Endothelial cell of umbilical vein (primary cell): ENCODE results near the gene EXO5. TPM values are rescaled to one million over a fixed set of nuclear protein-coding genes. Genes with fewer than 3 reads are reported as not detected.

Experiments used
- BruUV-seq: library from RNA; stranded (reverse); fragments of 400-500 nt; replicated peaks from 2 replicates; lab custom pipeline; 2021; lab: Mats Ljungman, UMichigan
- CTCF ChIA-PET: fragments of 300-600, 350-600 bp; sonication (Branson Sonifier 250); formaldehyde crosslinking; loops from one replicate; lab custom pipeline; 2021; ENCODE audit warnings: antibody characterized with exemption, inconsistent platforms; lab: Charles Lee
- POLR2A ChIA-PET: fragments of 300-600, 350-600 bp; sonication (Branson Sonifier 250); formaldehyde crosslinking; loops from one replicate; lab custom pipeline; 2021; ENCODE audit warnings: antibody characterized with exemption, inconsistent platforms; lab: Charles Lee
- DNase-seq: peaks from one replicate; pipeline ENCODE4 v3.0.0-alpha.2; 2011; ENCODE audit warnings: low read depth, low spot score
- FAIRE-seq: peaks from 2 replicates; lab custom pipeline; 2011; peaks lifted over from hg19 to GRCh38; lab: Jason Lieb, UNC
- H2AFZ ChIP-seq: 2 replicates; pipeline ENCODE4 v1.6.0; 2012; ENCODE audit warnings: low read depth, low read length, control low read depth, inconsistent platforms
- H3K27ac ChIP-seq: 2 replicates; pipeline ENCODE4 v1.5.1; 2011; ENCODE audit warnings: low read depth, mild to moderate bottlenecking, control low read depth, low read length, moderate library complexity; ENCODE audit not compliant: insufficient read depth
- H3K27me3 ChIP-seq, 2 experiments: 2 replicates each; pipeline versions ENCODE4 v1.6.0 to v1.6.1; 2011; ENCODE audit warnings: low read length in 2 of 2, mixed read lengths in 1 of 2; ENCODE audit not compliant: control insufficient read depth in 2 of 2, insufficient read depth in 2 of 2
- H3K36me3 ChIP-seq, 2 experiments: 2 replicates in 1 of 2; 3 replicates in 1 of 2; pipeline ENCODE4 v1.5.1; 2011; ENCODE audit warnings: low read length in 2 of 2, mild to moderate bottlenecking in 1 of 2, moderate library complexity in 1 of 2; ENCODE audit not compliant: control insufficient read depth in 2 of 2, insufficient read depth in 2 of 2; ENCODE audit errors: extremely low read depth in 1 of 2
- H3K4me1 ChIP-seq: 3 replicates; pipeline ENCODE4 v1.5.1; 2011; ENCODE audit warnings: mild to moderate bottlenecking, low read length; ENCODE audit not compliant: control insufficient read depth, insufficient read depth; ENCODE audit errors: extremely low read depth
- H3K4me2 ChIP-seq: 2 replicates; pipeline ENCODE4 v1.6.1; 2011; ENCODE audit warnings: low read length, control low read depth, mixed read lengths; ENCODE audit not compliant: insufficient read depth
- H3K4me3 ChIP-seq, 3 experiments: fragments of 200-600 bp in 1 of 3; sonication (generic), shearing (Covaris generic) in 1 of 3; replicated peaks in 1 of 3; 2 replicates each; pipeline ENCODE4 v1.5.1; 2011 to 2016; ENCODE audit warnings: control low read depth in 3 of 3, low read length in 3 of 3, mild to moderate bottlenecking in 2 of 3, inconsistent platforms in 1 of 3, low read depth in 1 of 3, moderate library complexity in 1 of 3; ENCODE audit not compliant: insufficient read depth in 1 of 3
- H3K79me2 ChIP-seq: 2 replicates; pipeline ENCODE4 v1.6.0; 2012; ENCODE audit warnings: low read length, inconsistent platforms; ENCODE audit not compliant: control insufficient read depth, insufficient read depth
- H3K9ac ChIP-seq: replicated peaks from 2 replicates; pipeline ENCODE3; 2011; ENCODE audit warnings: low read length, control low read depth; ENCODE audit not compliant: insufficient read depth; ENCODE audit errors: extremely low read depth
- H3K9me1 ChIP-seq: replicated peaks from 3 replicates; pipeline ENCODE4 v1.6.0; 2011; ENCODE audit warnings: mild to moderate bottlenecking, low read length; ENCODE audit not compliant: control insufficient read depth, insufficient read depth; ENCODE audit errors: extremely low read depth
- H3K9me3 ChIP-seq: replicated peaks from 2 replicates; pipeline ENCODE4 v1.5.1; 2012; ENCODE audit warnings: low read length, inconsistent platforms; ENCODE audit not compliant: control insufficient read depth, insufficient read depth
- H4K20me1 ChIP-seq: replicated peaks from 2 replicates; pipeline ENCODE3; 2011; ENCODE audit warnings: mild to moderate bottlenecking, low read length; ENCODE audit not compliant: control insufficient read depth, insufficient read depth; ENCODE audit errors: extremely low read depth
- CTCF ChIP-seq, 2 donors: IDR thresholded peaks; 1 replicate in 1 of 2; 2 replicates in 1 of 2; pipeline ENCODE4 v1.5.1; 2011; ENCODE audit warnings: low read length in 2 of 2, mild to moderate bottlenecking in 2 of 2, moderate library complexity in 2 of 2, control low read depth in 1 of 2, inconsistent platforms in 1 of 2, low read depth in 1 of 2; ENCODE audit not compliant: insufficient read depth in 1 of 2; ENCODE audit errors: extremely low read depth in 1 of 2
- EZH2 ChIP-seq: IDR thresholded peaks from 2 replicates; pipeline ENCODE4 v1.6.1; 2012; ENCODE audit warnings: borderline replicate concordance, low read depth, mild to moderate bottlenecking, moderate library complexity, low read length, inconsistent platforms; ENCODE audit not compliant: severe bottlenecking
- FOS ChIP-seq: IDR thresholded peaks from 2 replicates; pipeline ENCODE4 v1.6.1; 2011; ENCODE audit warnings: mild to moderate bottlenecking, low read length, moderate library complexity, borderline replicate concordance; ENCODE audit not compliant: insufficient read depth
- GATA2 ChIP-seq: IDR thresholded peaks from 2 replicates; pipeline ENCODE4 v1.7.0; 2011; ENCODE audit warnings: low read depth, mild to moderate bottlenecking, moderate library complexity, mixed read lengths, low read length; ENCODE audit not compliant: insufficient read length, insufficient read depth
- JUN ChIP-seq: IDR thresholded peaks from 2 replicates; pipeline ENCODE4 v1.6.1; 2011; ENCODE audit warnings: borderline replicate concordance, low read depth; ENCODE audit not compliant: insufficient read length, insufficient read depth
- MAX ChIP-seq: IDR thresholded peaks from 2 replicates; pipeline ENCODE4 v1.6.1; 2011; ENCODE audit not compliant: insufficient read depth, insufficient read length
- MYC ChIP-seq: IDR thresholded peaks from one replicate; pipeline ENCODE4 v1.6.1; 2011; ENCODE audit warnings: mild to moderate bottlenecking, low read depth, low read length
- POLR2A ChIP-seq: IDR thresholded peaks from 2 replicates; pipeline ENCODE4 v1.6.1; 2012; ENCODE audit warnings: low read depth, mild to moderate bottlenecking, control low read depth, low read length
- POLR2AphosphoS5 ChIP-seq: IDR thresholded peaks from 2 replicates; pipeline ENCODE4 v1.6.1; 2012; ENCODE audit warnings: low read depth, mild to moderate bottlenecking, control low read depth, low read length, moderate library complexity; ENCODE audit not compliant: insufficient read depth
- dilution Hi-C: fragments of 300-500 bp; cut with MboI; formaldehyde crosslinking; loops from one replicate; pipeline ENCODE4 v1.15.0; 2019; ENCODE audit warnings: low sequenced_read_pairs; ENCODE audit not compliant: extremely low pct_ligation_motif_present
- intact Hi-C: fragments of 100-400 bp; cut with micrococcal nuclease; formaldehyde crosslinking; loops from one replicate; pipeline ENCODE4 v1.10.0; 2022
- polyA plus RNA-seq, 4 experiments: library from polyadenylated mRNA; depleted of rRNA in 3 of 4; stranded (reverse) in 3 of 4; unstranded in 1 of 4; fragments of >200 nt; gene quantifications; 2 replicates each; pipeline versions ENCODE4 v1.2.1 to v1.2.3, GENCODE V29; 2011 to 2012; ENCODE audit warnings: missing spikeins in 1 of 4
- small RNA-seq: library from RNA; depleted of rRNA; stranded (forward); fragments of <200 nt; gene quantifications from one replicate; pipeline ENCODE3, GENCODE V24; 2012; ENCODE audit warnings: low replicate concordance, low read depth; ENCODE audit not compliant: insufficient read depth, insufficient read length
- total RNA-seq: library from RNA; stranded (reverse); gene quantifications from 2 replicates; pipeline ENCODE4 v1.2.3, GENCODE V29; 2021

Gene EXO5
- total and polyA plus RNA-seq, 2 donors (not counting 3 experiments of a cell fraction or from before 2014, with no cell fraction given) = 7.0 to 13.0 TPM

GRCh38 chr1:40564913-40565312 is 56.3 kb downstream of the EXO5 start:
- no TSS peak for BruUV-seq
- TF ChIP-seq MAX (no peak), JUN (no peak), FOS (no peak), MYC (no peak), POLR2AphosphoS5 (no peak), CTCF (IDR thresholded peaks at IDR 0.05; ENCODE audit: extremely low read depth in 1 of 2, insufficient read depth in 1 of 2, low read depth in 1 of 2, low read length in 2 of 2) (no peak), EZH2 (no peak), GATA2 (no peak), POLR2A (no peak)
- Histone ChIP-seq H3K4me2 (no peak overlapping the region), H3K9me1 (no peaks in the 10 kb centered on the region), H3K27me3 (peaks cover 3 to 4% of the 10 kb centered on the region in 2 experiments), H3K36me3 (no peaks in the 10 kb centered on the region), H3K79me2 (no peaks in the 10 kb centered on the region), H3K27ac (no peak overlapping the region), H3K4me1 (no peaks in the 10 kb centered on the region), H2AFZ (no peak overlapping the region), H3K9me3 (no peaks in the 10 kb centered on the region), H4K20me1 (no peaks in the 10 kb centered on the region), H3K9ac (no peak overlapping the region), H3K4me3 (no peak overlapping the region)
- dilution Hi-C loops = no loop called here
- ChIA-PET POLR2A (no interaction called here), CTCF (no interaction called here)
- intact Hi-C loops = no loop called here
- FAIRE-seq (no peak), DNase-seq (no peak)

Small RNA genes lying within 50 kb of the gene (small RNA-seq; reads per million reads assigned to genes)
- gene AL356379.1 = not detected

Other genes starting within 250 kb of the EXO5 start
- 0.64 and 1.3 TPM in 2 replicates for gene COL9A2, start 191.5 kb upstream of the EXO5 start, total RNA-seq
- 0.29 and 0.69 TPM in 2 replicates for gene COL9A2, start 191.5 kb upstream of the EXO5 start, polyA plus RNA-seq
- gene SMAP2, start 135.0 kb upstream of the EXO5 start, total RNA-seq = 11.1 and 12.0 TPM in 2 replicates
- 7.4 and 8.0 TPM in 2 replicates for gene SMAP2, start 135.0 kb upstream of the EXO5 start, polyA plus RNA-seq
- 2.7 and 3.4 TPM in 2 replicates for gene ZFP69B, start 58.3 kb upstream of the EXO5 start, total RNA-seq
- 0.56 and 0.81 TPM in 2 replicates for gene ZFP69B, start 58.3 kb upstream of the EXO5 start, polyA plus RNA-seq
- 2.4 and 3.2 TPM in 2 replicates for gene ZFP69, start 31.5 kb upstream of the EXO5 start, total RNA-seq
- gene ZFP69, start 31.5 kb upstream of the EXO5 start, polyA plus RNA-seq = 0.78 and 0.98 TPM in 2 replicates
- gene ZNF684, start 22.9 kb downstream of the EXO5 start, total RNA-seq = 5.5 and 5.8 TPM in 2 replicates
- 2.4 and 2.9 TPM in 2 replicates for gene ZNF684, start 22.9 kb downstream of the EXO5 start, polyA plus RNA-seq
- gene RIMS3, start 156.9 kb downstream of the EXO5 start, total RNA-seq = 0.14 and 0.15 TPM in 2 replicates
- gene RIMS3, start 156.9 kb downstream of the EXO5 start, polyA plus RNA-seq = 0.08 and 0.14 TPM in 2 replicates
- gene NFYC, start 182.9 kb downstream of the EXO5 start, total RNA-seq = 44.0 and 51.1 TPM in 2 replicates
- 81.7 and 91.7 TPM in 2 replicates for gene NFYC, start 182.9 kb downstream of the EXO5 start, polyA plus RNA-seq